Fibroblast of lung (primary cell): ENCODE results near the gene LIMS1. TPM values are rescaled to one million over a fixed set of nuclear protein-coding genes. Genes with fewer than 3 reads are reported as not detected.

Source experiments
- DNase-seq, 2 donors: peaks; one replicate each; pipeline versions ENCODE4 v3.0.0 to v3.0.0-alpha.2; 2010; ENCODE audit warnings: low read depth in 2 of 2
- H2AFZ ChIP-seq: 2 replicates; pipeline ENCODE4 v1.5.1; 2012; ENCODE audit warnings: low read length, control low read depth, inconsistent platforms
- H3K27ac ChIP-seq: 2 replicates; pipeline ENCODE4 v1.5.1; 2011; ENCODE audit warnings: low read length, control low read depth; ENCODE audit not compliant: insufficient read depth
- H3K27me3 ChIP-seq: 2 replicates; pipeline ENCODE4 v1.5.1; 2011; ENCODE audit warnings: mild to moderate bottlenecking, low read length; ENCODE audit not compliant: control insufficient read depth, insufficient read depth
- H3K36me3 ChIP-seq: 2 replicates; pipeline ENCODE4 v1.5.1; 2011; ENCODE audit warnings: low read length; ENCODE audit not compliant: control insufficient read depth, insufficient read depth
- H3K4me1 ChIP-seq: 2 replicates; pipeline ENCODE4 v1.5.1; 2011; ENCODE audit warnings: low read length; ENCODE audit not compliant: control insufficient read depth, insufficient read depth; ENCODE audit errors: extremely low read depth
- H3K4me2 ChIP-seq: 2 replicates; pipeline ENCODE4 v1.5.1; 2011; ENCODE audit warnings: low read length, control low read depth; ENCODE audit not compliant: insufficient read depth; ENCODE audit errors: extremely low read depth
- H3K4me3 ChIP-seq, 4 experiments: fragments of 200-600 bp in 1 of 4; sonication (generic) in 1 of 4; replicated peaks in 1 of 4; 2 replicates each; pipeline ENCODE4 v1.5.1; 2011 to 2016; ENCODE audit warnings: low read length in 4 of 4, low read depth in 3 of 4, mild to moderate bottlenecking in 3 of 4, control low read depth in 2 of 4, inconsistent platforms in 1 of 4, mixed read lengths in 1 of 4; ENCODE audit not compliant: insufficient read depth in 1 of 4; ENCODE audit errors: control extremely low read depth in 1 of 4
- H3K79me2 ChIP-seq: 2 replicates; pipeline ENCODE4 v1.5.1; 2012; ENCODE audit warnings: mild to moderate bottlenecking, low read length, inconsistent platforms; ENCODE audit not compliant: control insufficient read depth, insufficient read depth
- H3K9ac ChIP-seq: 2 replicates; pipeline ENCODE4 v1.5.1; 2011; ENCODE audit warnings: mild to moderate bottlenecking, low read length, control low read depth; ENCODE audit not compliant: insufficient read depth
- H3K9me3 ChIP-seq: 2 replicates; pipeline ENCODE4 v1.5.1; 2012; ENCODE audit warnings: low read depth, low read length; ENCODE audit not compliant: control insufficient read depth, insufficient read depth
- H4K20me1 ChIP-seq: 2 replicates; pipeline ENCODE4 v1.5.1; 2011; ENCODE audit warnings: low read length; ENCODE audit not compliant: control insufficient read depth, insufficient read depth; ENCODE audit errors: extremely low read depth
- EZH2 ChIP-seq: IDR thresholded peaks from 2 replicates; pipeline ENCODE4 v1.5.1; 2012; ENCODE audit warnings: low read length, control low read depth, mild to moderate bottlenecking; ENCODE audit errors: missing control alignments
- polyA plus RNA-seq, 2 donors: library from polyadenylated mRNA; depleted of rRNA in 1 of 2; stranded (reverse) in 1 of 2; unstranded in 1 of 2; fragments of >200 nt; gene quantifications; 2 replicates each; pipeline ENCODE4 v1.2.1, GENCODE V29; 2011 to 2012; ENCODE audit warnings: missing spikeins in 1 of 2
- total RNA-seq: library from RNA; depleted of rRNA; stranded (reverse); fragments of >200 nt; gene quantifications from 2 replicates; pipeline ENCODE4 v1.2.1, GENCODE V29; 2014
- TF ChIP-seq, protein P1 (sequence below), 2 donors: IDR thresholded peaks in 1 of 2; conservative IDR thresholded peaks in 1 of 2; 1 replicate in 1 of 2; 2 replicates in 1 of 2; pipeline ENCODE4 v1.5.1; 2011 to 2012; ENCODE audit warnings: low read length in 2 of 2, control low read depth in 1 of 2, inconsistent platforms in 1 of 2, low read depth in 1 of 2, mild to moderate bottlenecking in 1 of 2

LIMS1 gene
- total and polyA plus RNA-seq, 2 donors (not counting 1 experiment from before 2014, with no cell fraction given) = 52.7 to 108 TPM

DNA sequence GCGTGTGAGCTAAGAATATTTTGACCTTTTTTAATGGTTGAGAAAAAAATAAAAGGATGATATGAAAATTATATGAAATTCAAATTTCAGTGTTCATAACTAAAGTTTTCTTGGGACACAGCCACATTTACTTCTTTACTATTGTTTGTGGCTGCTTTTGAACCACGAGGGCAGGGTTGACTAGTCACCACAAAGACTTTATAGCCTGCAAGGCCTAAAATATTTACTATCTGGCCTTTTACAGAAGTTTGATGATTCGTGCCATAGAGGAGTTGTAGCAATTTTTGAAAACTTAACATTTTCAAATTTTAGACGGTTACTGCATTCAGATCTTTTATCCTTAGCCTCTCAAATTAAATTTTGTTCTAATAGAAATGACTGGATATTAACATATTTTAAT is 69.9 kb downstream of the LIMS1 start:
- no peak overlapping the region for H3K4me2 ChIP-seq
- H3K4me3 ChIP-seq = no peak overlapping the region
- no peaks in the 10 kb centered on the region for H3K27me3 ChIP-seq
- H3K27ac ChIP-seq = no peak overlapping the region
- no peaks in the 10 kb centered on the region for H3K9me3 ChIP-seq
- H4K20me1 ChIP-seq = no peaks in the 10 kb centered on the region
- H3K9ac ChIP-seq = no peak overlapping the region
- DNase-seq = peak in 1 of 2 donors; percentile 64
- no peaks in the 10 kb centered on the region for H3K36me3 ChIP-seq
- no peak for TF ChIP-seq EZH2
- TF ChIP-seq, protein P1, sequence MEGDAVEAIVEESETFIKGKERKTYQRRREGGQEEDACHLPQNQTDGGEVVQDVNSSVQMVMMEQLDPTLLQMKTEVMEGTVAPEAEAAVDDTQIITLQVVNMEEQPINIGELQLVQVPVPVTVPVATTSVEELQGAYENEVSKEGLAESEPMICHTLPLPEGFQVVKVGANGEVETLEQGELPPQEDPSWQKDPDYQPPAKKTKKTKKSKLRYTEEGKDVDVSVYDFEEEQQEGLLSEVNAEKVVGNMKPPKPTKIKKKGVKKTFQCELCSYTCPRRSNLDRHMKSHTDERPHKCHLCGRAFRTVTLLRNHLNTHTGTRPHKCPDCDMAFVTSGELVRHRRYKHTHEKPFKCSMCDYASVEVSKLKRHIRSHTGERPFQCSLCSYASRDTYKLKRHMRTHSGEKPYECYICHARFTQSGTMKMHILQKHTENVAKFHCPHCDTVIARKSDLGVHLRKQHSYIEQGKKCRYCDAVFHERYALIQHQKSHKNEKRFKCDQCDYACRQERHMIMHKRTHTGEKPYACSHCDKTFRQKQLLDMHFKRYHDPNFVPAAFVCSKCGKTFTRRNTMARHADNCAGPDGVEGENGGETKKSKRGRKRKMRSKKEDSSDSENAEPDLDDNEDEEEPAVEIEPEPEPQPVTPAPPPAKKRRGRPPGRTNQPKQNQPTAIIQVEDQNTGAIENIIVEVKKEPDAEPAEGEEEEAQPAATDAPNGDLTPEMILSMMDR (conservative IDR thresholded peaks at IDR 0.05 in 1 of 2, IDR thresholded peaks at IDR 0.05 in 1 of 2; ENCODE audit: low read depth in 1 of 2, low read length in 2 of 2) = no peak
- peaks cover 30% of the 10 kb centered on the region for H3K79me2 ChIP-seq
- no peak overlapping the region for H2AFZ ChIP-seq
- no peaks in the 10 kb centered on the region for H3K4me1 ChIP-seq

DNA sequence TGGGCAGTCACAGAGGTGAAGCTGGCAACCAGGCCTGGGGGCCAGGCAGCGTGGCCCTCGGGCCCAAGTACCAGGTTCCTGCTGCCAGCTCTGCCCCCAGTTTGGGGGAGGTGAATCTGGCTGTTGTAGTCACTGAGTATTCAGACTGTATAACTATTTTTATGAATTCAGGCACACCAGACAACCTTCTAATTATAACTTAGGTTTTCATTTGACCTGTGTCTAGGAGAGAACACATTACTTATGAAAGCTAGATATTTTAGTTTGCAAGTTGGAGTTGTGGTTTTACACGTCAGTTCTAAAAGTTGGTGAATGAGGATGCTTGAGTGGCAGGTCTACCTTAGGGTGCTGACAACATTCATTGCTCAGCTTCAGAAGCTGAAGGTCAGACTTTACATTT is 71.7 kb downstream of the LIMS1 start:
- Histone ChIP-seq H3K36me3 (no peaks in the 10 kb centered on the region), H3K27ac (no peak overlapping the region), H3K9me3 (no peaks in the 10 kb centered on the region), H3K4me2 (no peak overlapping the region), H3K4me1 (no peaks in the 10 kb centered on the region), H4K20me1 (no peaks in the 10 kb centered on the region), H3K4me3 (no peak overlapping the region), H3K27me3 (no peaks in the 10 kb centered on the region), H3K79me2 (peaks cover 26% of the 10 kb centered on the region), H2AFZ (no peak overlapping the region), H3K9ac (no peak overlapping the region)
- no peak for DNase-seq
- no peak for TF ChIP-seq EZH2
- TF ChIP-seq, protein P1 (conservative IDR thresholded peaks at IDR 0.05 in 1 of 2, IDR thresholded peaks at IDR 0.05 in 1 of 2; ENCODE audit: low read depth in 1 of 2, low read length in 2 of 2) = no peak

DNA sequence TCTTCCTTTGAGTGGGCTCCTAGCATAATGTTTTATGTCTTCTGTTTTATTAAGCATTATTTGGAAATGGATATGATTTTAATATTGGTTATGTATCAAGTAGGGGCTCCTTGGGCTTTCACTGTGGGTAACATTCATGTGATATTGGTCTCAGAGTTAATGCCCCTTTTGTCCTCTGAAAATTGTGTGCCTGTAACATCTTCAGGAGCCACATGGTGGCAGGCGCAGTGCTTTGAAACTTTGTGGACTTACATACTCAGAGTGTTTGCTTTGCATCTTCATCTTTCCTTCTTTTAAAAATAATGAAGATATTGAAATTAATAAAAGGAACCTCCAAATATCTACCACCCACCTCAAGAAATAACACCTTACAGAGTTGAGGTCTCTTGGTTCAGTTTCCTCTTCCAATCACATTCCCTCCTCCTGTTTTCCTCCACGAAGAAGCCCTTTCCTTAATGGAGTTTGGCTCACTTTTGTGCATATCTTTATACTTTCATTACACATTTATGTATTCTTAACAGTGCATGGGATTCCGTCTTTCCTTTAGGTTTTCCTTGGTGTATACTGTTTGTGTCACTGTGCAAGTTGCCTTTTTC is 73.5 kb downstream of the LIMS1 start:
- DNase-seq = peak; percentile 41 to 67
- Histone ChIP-seq H3K4me1 (peaks cover 4% of the 10 kb centered on the region), H3K79me2 (peaks cover 26% of the 10 kb centered on the region), H3K4me2 (no peak overlapping the region), H3K27ac (no peak overlapping the region), H3K27me3 (no peaks in the 10 kb centered on the region), H4K20me1 (no peaks in the 10 kb centered on the region), H3K9ac (no peak overlapping the region), H3K9me3 (no peaks in the 10 kb centered on the region), H3K36me3 (no peaks in the 10 kb centered on the region), H2AFZ (no peak overlapping the region), H3K4me3 (no peak overlapping the region)
- no peak for TF ChIP-seq EZH2
- TF ChIP-seq, protein P1 (conservative IDR thresholded peaks at IDR 0.05 in 1 of 2, IDR thresholded peaks at IDR 0.05 in 1 of 2; ENCODE audit: low read depth in 1 of 2, low read length in 2 of 2) = peak; percentile 75 to 78
